ACHN (cell line): ENCODE results near the gene KBTBD3.

Source experiments
- DNase-seq: peaks from one replicate; pipeline ENCODE4 v3.0.0-alpha.2; 2015
- in situ Hi-C: cut with HindIII; loops from 2 replicates; pipeline ENCODE4 v1.10.0; 2017; ENCODE audit warnings: low sequenced_read_pairs, low pct_ligation_motif_present, low pct_unique_long_range_greater_than_20kb

The KBTBD3 gene

GRCh38 chr11:106076919-106077608 lies at the start of gene KBTBD3:
KBTBD3 (minus strand) TSS chr11:106077347; CDS start chr11:106059097, 18,250 bp downstream.
- peak; percentile 98 for DNase-seq
- in situ Hi-C loops, result no loop called here

- in situ Hi-C loops, result no loop called here
- no peak for DNase-seq
Observed at GRCh38 chr11:106121570-106122320, 44.6 kb upstream of the KBTBD3 start.

- in situ Hi-C loops, result no loop called here
- DNase-seq, result no peak
Observed at GRCh38 chr11:106105986-106106385, 28.8 kb upstream of the KBTBD3 start.

GRCh38 chr11:106101819-106102218 lies 24.7 kb upstream of the KBTBD3 start:
- DNase-seq, result no peak
- in situ Hi-C loops, result no loop called here

GRCh38 chr11:106101370-106101769 lies 24.2 kb upstream of the KBTBD3 start:
- in situ Hi-C loops, result no loop called here
- DNase-seq, result no peak

GRCh38 chr11:106098893-106099553 lies 21.9 kb upstream of the KBTBD3 start:
- in situ Hi-C loops, result no loop called here
- no peak for DNase-seq

GRCh38 chr11:106092446-106092845 lies 15.3 kb upstream of the KBTBD3 start:
- in situ Hi-C loops, result no loop called here
- DNase-seq, result no peak

- in situ Hi-C loops, result no loop called here
- DNase-seq, result peak; percentile 76
Observed at GRCh38 chr11:106091480-106092123, 14.5 kb upstream of the KBTBD3 start.

GRCh38 chr11:106088896-106089295 lies 11.7 kb upstream of the KBTBD3 start:
- no peak for DNase-seq
- in situ Hi-C loops, result no loop called here

GRCh38 chr11:106087815-106088435 lies 10.8 kb upstream of the KBTBD3 start:
- peak; percentile 61 for DNase-seq
- in situ Hi-C loops, result no loop called here

GRCh38 chr11:106086850-106087249 lies 9.7 kb upstream of the KBTBD3 start:
- no peak for DNase-seq
- in situ Hi-C loops, result no loop called here

- DNase-seq, result no peak
- in situ Hi-C loops, result no loop called here
Observed at GRCh38 chr11:106086135-106086534, 9.0 kb upstream of the KBTBD3 start.

GRCh38 chr11:106082096-106082495 lies 4.9 kb upstream of the KBTBD3 start:
- DNase-seq, result no peak
- in situ Hi-C loops, result no loop called here

- DNase-seq, result peak; percentile 61
- in situ Hi-C loops, result no loop called here
Observed at GRCh38 chr11:106077609-106078455, 685 bp upstream of the KBTBD3 start, which contains the start of gene AASDHPPT. AASDHPPT (plus strand) TSS chr11:106077662; CDS start chr11:106077711, 49 bp downstream.

GRCh38 chr11:106076171-106076918 lies 802 bp downstream of the KBTBD3 start:
- in situ Hi-C loops, result no loop called here
- DNase-seq, result no peak

GRCh38 chr11:106072804-106073203 lies 4.3 kb downstream of the KBTBD3 start:
- DNase-seq, result no peak

GRCh38 chr11:106070606-106071005 lies 6.5 kb downstream of the KBTBD3 start:
- in situ Hi-C loops, result no loop called here
- DNase-seq, result no peak

More at GRCh38 chr11:106072804-106073203, 4.3 kb downstream of the KBTBD3 start:
- in situ Hi-C loops, result no loop called here
